Epithelial cell of proximal tubule (primary cell): Measurements from ENCODE around the gene NEU3. TPM values are rescaled to one million over a fixed set of nuclear protein-coding genes. Genes with fewer than 3 reads are reported as not detected.
"Not testable (repeated sequence)": the region's sequence is repeated elsewhere in the genome, so short reads cannot be mapped to it uniquely, and the experiment has no call there.

Experiments used
- DNase-seq: peaks from one replicate; pipeline ENCODE4 v3.0.0-alpha.2; 2011; ENCODE audit warnings: low read depth
- H3K4me3 ChIP-seq: 2 replicates; pipeline ENCODE4 v1.5.1; 2011; ENCODE audit warnings: low read depth, mild to moderate bottlenecking, low read length
- CTCF ChIP-seq: conservative IDR thresholded peaks from 2 replicates; pipeline ENCODE4 v1.5.1; 2012; ENCODE audit warnings: low read depth, mild to moderate bottlenecking, low read length
- total RNA-seq: library from RNA; depleted of rRNA; stranded (reverse); fragments of >200 nt; gene quantifications from 2 replicates; pipeline ENCODE4 v1.2.3, GENCODE V29; 2015

The NEU3 gene
- total RNA-seq, 1 donor from 2014 or later, result 4.5 TPM

- no peak for TF ChIP-seq CTCF
- no peak for DNase-seq
- H3K4me3 ChIP-seq, result no peak overlapping the region
Observed at GRCh38 chr11:74957937-74958629, 30.6 kb upstream of the NEU3 start.

GRCh38 chr11:74960128-74960527 lies 28.6 kb upstream of the NEU3 start:
- not testable (repeated sequence) for DNase-seq, H3K4me3 ChIP-seq

GRCh38 chr11:74966651-74967050 lies 22.1 kb upstream of the NEU3 start:
- no peak for DNase-seq
- TF ChIP-seq CTCF, result no peak
- no peak overlapping the region for H3K4me3 ChIP-seq

- DNase-seq, result no peak
- TF ChIP-seq CTCF, result no peak
- no peak overlapping the region for H3K4me3 ChIP-seq
Observed at GRCh38 chr11:74970852-74971395, 17.8 kb upstream of the NEU3 start.

GRCh38 chr11:74971424-74971823 lies 17.3 kb upstream of the NEU3 start:
- DNase-seq, result no peak
- TF ChIP-seq CTCF, result no peak
- H3K4me3 ChIP-seq, result no peak overlapping the region

GRCh38 chr11:74978041-74978440 lies 10.7 kb upstream of the NEU3 start:
- TF ChIP-seq CTCF, result no peak
- H3K4me3 ChIP-seq, result no peak overlapping the region
- no peak for DNase-seq

GRCh38 chr11:74980634-74981033 lies 8.1 kb upstream of the NEU3 start:
- no peak overlapping the region for H3K4me3 ChIP-seq
- TF ChIP-seq CTCF, result no peak
- DNase-seq, result no peak
